GM19324 (cell line): ENCODE data around the gene CDH1.
A peak's percentile ranks its signal among the peaks of the same experiment; 100 is the strongest.

ENCODE experiments used
- ATAC-seq: cut with Tn5 transposase; IDR thresholded peaks from one replicate; pipeline ENCODE4 v1.9.1; 2021; ENCODE audit warnings: mild to moderate bottlenecking, moderate library complexity; ENCODE audit not compliant: unreplicated experiment, low FRiP score

CDH1 gene

DNA sequence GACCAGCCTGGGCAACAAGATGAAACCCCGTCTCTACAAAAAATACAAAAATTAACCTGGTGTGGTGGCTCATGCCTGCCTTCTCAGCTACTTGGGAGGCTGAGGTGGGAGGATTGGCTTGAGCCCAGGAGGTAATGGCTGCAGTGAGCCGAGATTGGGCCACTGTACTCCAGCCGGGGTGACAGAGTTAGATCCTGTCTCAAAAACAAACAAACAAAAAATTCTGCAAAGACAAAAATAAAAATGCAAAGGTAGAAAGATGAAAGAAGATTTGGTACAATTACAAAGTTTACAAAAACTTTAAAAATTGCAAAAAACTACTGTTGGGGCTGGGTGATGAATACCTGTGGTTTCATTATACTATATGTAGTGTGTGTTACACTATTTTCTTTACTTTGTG, 5.5 kb upstream of the CDH1 start:
- no peak for ATAC-seq

DNA sequence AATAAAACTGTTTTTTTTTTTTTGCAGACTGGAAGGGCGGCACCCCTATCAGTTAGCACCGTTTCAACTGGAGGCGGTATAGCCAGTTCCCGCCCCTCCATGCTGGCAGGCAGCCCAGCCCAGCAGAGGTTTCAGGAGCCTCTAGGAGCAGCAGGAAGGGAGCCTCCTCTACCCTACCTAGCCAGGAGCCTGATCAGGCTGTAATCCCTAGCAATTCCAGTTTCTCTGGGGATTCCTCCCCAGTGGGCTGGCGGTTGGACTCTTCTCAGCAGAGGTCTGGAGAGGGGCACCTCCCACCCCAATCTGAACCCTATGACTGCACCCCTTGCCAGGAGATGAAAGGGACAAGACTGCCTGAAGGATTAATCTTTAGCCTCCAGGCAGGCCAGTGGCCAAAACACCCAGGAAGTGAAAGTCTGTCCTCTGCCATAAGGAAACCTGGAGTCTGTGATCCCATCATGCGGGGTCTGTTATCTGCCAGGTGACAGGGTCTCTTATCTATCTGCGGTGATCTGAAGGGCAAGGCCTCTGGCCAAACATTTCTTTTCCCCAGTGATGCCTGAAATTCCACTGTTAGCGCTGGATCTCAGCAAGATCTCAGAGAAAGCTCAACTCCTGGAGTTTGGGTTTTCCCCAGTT, 4.9 kb upstream of the CDH1 start:
- ATAC-seq: no peak

- ATAC-seq: no peak
Observed at GRCh38 chr16:68732741-68733399, 4.2 kb upstream of the CDH1 start.

DNA sequence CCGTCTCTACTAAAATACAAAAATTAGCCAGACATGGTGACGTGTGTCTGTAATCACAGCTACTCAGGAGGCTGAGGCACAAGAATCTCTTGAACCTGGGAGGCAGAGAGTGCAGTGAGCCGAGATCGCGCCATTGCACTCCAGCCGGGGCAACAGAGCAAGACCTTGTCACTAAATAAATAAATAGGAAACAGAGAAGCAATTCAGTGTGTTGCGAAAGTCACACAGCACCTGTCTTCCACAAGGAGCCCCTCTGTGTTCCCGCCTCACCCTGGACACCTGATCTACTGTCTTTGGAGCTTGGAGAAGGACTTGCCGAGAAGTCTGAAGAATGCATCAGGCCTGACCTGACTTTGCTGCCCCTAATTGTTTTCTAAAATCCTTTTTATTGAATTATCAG, 3.5 kb upstream of the CDH1 start:
- no peak for ATAC-seq

DNA sequence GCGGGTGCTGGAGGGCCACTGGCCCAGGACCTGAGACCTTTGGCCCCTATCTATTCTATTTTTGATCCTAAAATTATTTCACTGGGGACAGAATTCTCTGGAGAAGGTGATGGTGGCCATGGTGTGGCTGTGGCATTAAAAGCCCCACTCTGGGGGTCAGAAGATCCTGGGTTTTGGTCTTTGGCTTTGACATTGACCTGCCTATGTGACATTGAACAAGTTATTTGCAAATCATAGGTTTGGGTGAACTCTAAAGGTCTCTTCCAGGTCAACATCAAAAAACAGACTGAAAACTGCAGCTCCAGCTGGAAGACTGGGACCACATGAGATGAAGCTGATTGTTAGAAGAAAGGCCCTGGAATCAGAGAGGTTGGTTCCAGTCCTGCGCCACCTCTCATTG, 2.3 kb upstream of the CDH1 start:
- no peak for ATAC-seq

- ATAC-seq: no peak
Observed at GRCh38 chr16:68736561-68736960, 531 bp upstream of the CDH1 start.

- no peak for ATAC-seq
Observed at GRCh38 chr16:68737730-68738629, 888 bp downstream of the CDH1 start.

DNA sequence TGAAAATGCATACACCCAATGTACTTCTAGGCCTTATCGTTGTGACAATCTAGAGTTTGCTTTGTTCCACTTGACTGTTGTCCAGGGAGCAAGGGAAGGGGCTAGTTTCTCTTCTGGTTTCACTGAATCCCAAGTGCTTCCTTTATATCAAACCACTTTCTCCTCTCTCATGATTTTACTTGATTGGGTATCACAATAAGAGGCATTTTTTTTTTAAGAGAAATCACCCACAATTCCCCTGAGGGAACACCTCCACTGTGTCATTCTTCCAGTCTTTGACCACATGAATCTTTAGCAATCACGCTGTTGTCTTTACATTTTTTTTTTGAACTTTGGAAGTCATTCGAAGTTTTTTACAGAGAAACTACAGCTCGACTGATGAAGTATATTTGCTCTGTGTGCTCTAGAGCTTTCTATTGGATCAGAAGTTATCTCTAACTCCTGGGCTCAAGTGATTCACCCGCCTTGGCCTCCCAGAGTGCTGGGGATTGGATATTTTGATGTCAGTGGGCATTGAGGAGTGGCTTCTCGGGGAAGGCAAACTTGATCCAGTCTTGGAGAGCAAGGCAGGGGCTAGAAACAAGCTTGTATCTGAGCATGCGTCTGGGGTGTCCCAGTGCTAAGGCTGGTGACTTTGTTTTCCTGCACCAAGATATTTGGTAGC, 3.0 kb downstream of the CDH1 start:
- no peak for ATAC-seq

DNA sequence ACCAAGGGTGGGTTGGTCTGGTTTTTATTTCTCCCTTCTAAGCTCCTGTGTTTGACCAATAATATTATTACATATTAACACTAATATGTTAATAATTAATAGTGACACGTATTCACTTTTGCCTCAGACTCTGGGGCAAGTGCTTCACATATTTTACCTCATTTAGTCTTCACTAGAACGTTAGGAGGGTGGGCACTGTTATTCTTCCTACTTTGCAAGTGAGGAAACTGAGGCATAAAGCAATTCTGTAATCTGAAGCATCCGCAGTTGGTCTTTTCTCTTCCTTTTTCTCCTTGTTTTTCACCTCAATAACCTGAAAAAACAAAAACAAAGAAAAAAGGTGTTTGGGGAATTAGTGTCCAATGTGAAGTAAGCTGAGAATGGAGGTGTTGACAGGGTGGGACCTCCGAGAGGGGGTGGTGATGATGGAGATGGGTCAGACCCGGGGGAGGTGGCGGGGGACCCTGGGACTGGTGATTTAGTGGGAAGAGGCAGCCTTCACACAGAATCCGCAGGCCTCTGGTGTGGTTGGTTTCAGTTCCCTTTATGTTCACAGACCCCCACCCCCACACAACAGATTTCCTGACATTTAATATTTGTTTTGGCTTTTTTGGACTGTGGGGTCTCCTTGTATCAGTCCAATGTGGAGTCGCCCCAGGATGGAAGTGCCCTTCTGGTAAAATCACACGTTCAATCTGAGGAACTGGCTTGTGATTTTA, 3.7 kb downstream of the CDH1 start:
- no peak for ATAC-seq

DNA sequence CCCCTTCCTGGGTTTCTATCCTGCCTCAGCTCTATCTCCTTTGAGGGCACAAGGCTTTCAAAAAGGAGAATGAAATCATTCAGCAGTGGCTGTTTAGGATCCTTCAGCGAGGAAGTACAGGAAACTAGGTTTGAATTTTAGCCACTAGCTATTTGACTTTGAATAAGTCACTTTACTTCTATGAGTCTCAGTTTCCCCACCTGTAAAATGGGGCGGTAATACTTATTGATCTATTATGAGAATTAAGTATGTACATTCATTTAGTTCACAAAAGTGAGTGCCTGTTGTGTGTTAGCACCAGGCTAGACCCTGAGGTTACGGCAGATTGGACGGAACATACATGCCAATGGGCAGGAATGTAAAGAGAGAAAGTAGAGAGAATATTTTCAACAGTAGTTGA, 6.6 kb downstream of the CDH1 start:
- no peak for ATAC-seq

GRCh38 chr16:68744744-68745280, 7.7 kb downstream of the CDH1 start:
- ATAC-seq: no peak

DNA sequence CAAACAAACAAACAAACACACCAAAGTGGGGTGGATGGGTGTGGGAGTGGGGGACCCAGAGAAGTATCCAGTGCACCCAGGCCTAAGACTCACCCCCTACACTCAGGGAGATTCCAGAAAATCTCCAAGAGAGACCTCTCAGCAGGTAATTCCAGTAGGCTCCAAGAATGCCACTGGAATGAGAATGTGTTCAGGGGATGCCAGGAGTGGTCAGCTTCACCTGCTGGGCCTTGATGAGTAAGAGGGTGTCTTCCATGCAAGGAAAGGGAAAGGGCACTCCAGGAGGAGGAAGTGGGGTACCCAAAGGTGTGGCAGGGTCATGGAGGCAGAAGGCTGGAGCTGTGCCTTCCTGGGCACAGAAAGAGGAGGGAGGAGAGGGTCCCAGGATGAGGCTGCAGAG, 9.9 kb downstream of the CDH1 start:
- no peak for ATAC-seq

GRCh38 chr16:68749432-68749831, 12.3 kb downstream of the CDH1 start:
- no peak for ATAC-seq

- ATAC-seq: no peak
Observed at GRCh38 chr16:68750193-68750695, 13.2 kb downstream of the CDH1 start.

DNA sequence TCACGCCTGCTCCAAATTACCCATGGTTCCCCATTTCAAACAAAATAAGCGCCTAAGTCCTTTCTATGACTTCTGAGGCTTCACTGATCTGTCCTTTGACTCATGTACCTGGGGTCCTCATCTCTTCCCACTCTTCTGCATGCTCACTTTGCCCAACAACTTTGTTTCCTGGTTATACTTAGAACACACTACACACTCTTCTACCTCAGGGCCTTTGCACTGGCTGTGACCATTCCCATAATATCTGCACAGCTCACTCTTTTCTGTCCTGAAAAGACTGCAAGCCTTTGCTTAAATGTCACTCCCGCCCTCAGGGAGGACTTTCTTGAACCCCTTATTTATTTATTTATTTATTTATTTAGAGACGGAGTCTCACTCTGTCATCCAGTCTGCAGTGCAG, 14.1 kb downstream of the CDH1 start:
- no peak for ATAC-seq

DNA sequence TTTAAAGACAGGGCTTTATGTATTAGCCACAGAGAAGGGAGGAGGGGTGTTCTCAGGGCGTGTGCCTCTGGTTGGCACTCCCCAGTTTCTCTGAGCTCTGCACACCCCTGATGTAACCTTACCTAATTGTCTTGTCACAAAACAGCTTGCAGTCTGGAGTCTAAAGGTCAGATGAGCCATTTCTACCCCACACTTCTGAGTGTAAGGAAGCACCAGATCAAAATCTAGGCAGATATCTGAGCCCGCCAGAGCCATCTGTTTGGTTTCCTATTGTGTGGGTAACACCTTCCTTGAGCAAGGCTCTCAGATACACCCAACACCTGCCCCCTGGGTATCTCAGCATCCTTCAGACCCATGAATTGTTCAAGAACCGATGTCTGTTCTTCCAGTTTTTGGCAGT, 15.5 kb downstream of the CDH1 start:
- no peak for ATAC-seq

GRCh38 chr16:68754084-68754792, 17.1 kb downstream of the CDH1 start:
- ATAC-seq: no peak

- ATAC-seq: peak; percentile 41
Observed at GRCh38 chr16:68756239-68756915, 19.3 kb downstream of the CDH1 start.

DNA sequence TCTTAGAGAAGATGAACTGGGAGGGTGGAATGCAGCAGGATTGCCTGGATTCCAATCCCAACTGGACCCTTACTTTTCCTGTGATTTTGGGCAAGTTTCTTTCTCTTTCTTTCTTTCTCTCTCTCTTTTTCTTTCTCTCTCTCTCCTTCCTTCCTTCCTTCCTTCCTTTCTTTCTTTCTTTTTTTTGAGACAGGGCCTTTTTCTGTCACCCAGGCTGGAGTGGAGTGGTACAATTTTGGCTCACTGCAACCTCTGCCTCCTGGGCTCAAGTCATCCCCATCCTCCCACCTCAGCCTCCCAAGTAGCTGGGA, 20.5 kb downstream of the CDH1 start:
- no peak for ATAC-seq
